A673 (cell line): Measurements from ENCODE around the gene PIMREG. TPM values are rescaled to one million over a fixed set of nuclear protein-coding genes. Genes with fewer than 3 reads are reported as not detected.

Experiments
- BruUV-seq: library from RNA; stranded (reverse); fragments of 400-500 nt; replicated peaks from 2 replicates; lab custom pipeline; 2021; lab: Mats Ljungman, UMichigan
- CTCF ChIA-PET: fragments of 300-600 bp; sonication (Branson Sonifier 250); formaldehyde crosslinking; loops from one replicate; lab custom pipeline; 2022; ENCODE audit warnings: antibody characterized with exemption; lab: Charles Lee
- POLR2A ChIA-PET: fragments of 300-600 bp; sonication (Branson Sonifier 250); formaldehyde crosslinking; loops from one replicate; lab custom pipeline; 2022; ENCODE audit warnings: antibody characterized with exemption; ENCODE audit not compliant: low non-redundant PET; lab: Charles Lee
- DNase-seq: peaks from one replicate; pipeline ENCODE4 v3.0.0-alpha.2; 2015; ENCODE audit warnings: low spot score
- H3K27ac ChIP-seq: fragments of 200-600 bp; sonication (generic); 2 replicates; pipeline ENCODE4 v1.5.1; 2016; ENCODE audit warnings: mixed run types, low read depth, mild to moderate bottlenecking, mixed read lengths, antibody characterized with exemption, low read length; ENCODE audit not compliant: poor library complexity, severe bottlenecking
- H3K27me3 ChIP-seq: fragments of 200-600 bp; sonication (generic); replicated peaks from 2 replicates; pipeline ENCODE4 v1.6.1; 2017; ENCODE audit warnings: mixed run types, low read depth, mild to moderate bottlenecking, mixed read lengths, antibody characterized with exemption, low read length; ENCODE audit not compliant: insufficient read depth, poor library complexity
- H3K36me3 ChIP-seq: fragments of 200-600 bp; sonication (generic); 2 replicates; pipeline ENCODE4 v1.6.1; 2016; ENCODE audit warnings: mixed run types, mild to moderate bottlenecking, mixed read lengths, antibody characterized with exemption, low read length; ENCODE audit not compliant: insufficient read depth, poor library complexity, severe bottlenecking
- H3K4me1 ChIP-seq: fragments of 200-600 bp; sonication (generic); 2 replicates; pipeline ENCODE4 v1.6.1; 2017; ENCODE audit warnings: mixed run types, mild to moderate bottlenecking, mixed read lengths, antibody characterized with exemption, low read length; ENCODE audit not compliant: insufficient read depth, poor library complexity, severe bottlenecking
- H3K4me3 ChIP-seq: fragments of 200-600 bp; sonication (generic); 2 replicates; pipeline ENCODE4 v1.5.1; 2016; ENCODE audit warnings: low read depth, mixed run types, mild to moderate bottlenecking, mixed read lengths, low read length; ENCODE audit not compliant: poor library complexity, severe bottlenecking
- H3K9me3 ChIP-seq: fragments of 200-600 bp; sonication (generic); 2 replicates; pipeline ENCODE4 v1.6.1; 2016; ENCODE audit warnings: mixed run types, low read depth, mild to moderate bottlenecking, mixed read lengths, antibody characterized with exemption, low read length; ENCODE audit not compliant: poor library complexity, severe bottlenecking
- EZH2 ChIP-seq: fragments of 200-600 bp; sonication (generic); IDR thresholded peaks from 2 replicates; pipeline ENCODE4 v1.6.1; 2017; ENCODE audit warnings: borderline replicate concordance, low read depth, mild to moderate bottlenecking, mixed read lengths, antibody characterized with exemption, low read length; ENCODE audit not compliant: poor library complexity, severe bottlenecking
- intact Hi-C: fragments of 100-400 bp; cut with micrococcal nuclease; formaldehyde crosslinking; loops from one replicate; pipeline ENCODE4 v1.10.0; 2022; ENCODE audit not compliant: unreplicated experiment
- total RNA-seq: library from RNA; stranded (reverse); gene quantifications from 2 replicates; pipeline ENCODE4 v1.2.3, GENCODE V29; 2021
- TF ChIP-seq, protein P1 (sequence below): fragments of 300-800, 200-600 bp; sonication (generic); conservative IDR thresholded peaks from 2 replicates; pipeline ENCODE4 v1.5.1; 2017; ENCODE audit warnings: low read depth, mild to moderate bottlenecking, antibody characterized with exemption, low read length, moderate library complexity, mixed read lengths

PIMREG gene
- total RNA-seq, 1 experiment from 2014 or later = 90.5 TPM

DNA sequence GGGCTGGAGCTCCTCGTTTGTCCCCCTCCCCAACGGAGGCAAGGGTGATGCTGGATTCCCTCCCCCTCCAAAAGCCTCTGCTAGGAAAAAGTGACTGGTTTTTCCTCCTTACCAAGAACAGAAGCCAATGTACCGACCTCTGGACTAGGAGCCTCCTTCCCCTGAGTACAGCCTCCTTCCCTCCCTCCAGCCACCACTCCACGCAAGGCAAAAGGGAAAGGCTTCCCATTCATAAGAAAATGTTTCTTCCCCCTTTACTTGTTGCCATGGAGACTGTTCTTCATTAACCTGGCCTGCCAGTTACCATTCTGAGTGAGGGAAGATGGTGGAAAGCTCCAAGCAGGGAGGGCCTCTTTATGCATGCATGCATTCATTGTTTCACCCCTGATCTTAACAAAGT lies 4.3 kb upstream of the PIMREG start:
- no peak for DNase-seq
- Histone ChIP-seq H3K27ac (no peak overlapping the region), H3K36me3 (no peaks in the 10 kb centered on the region), H3K4me1 (peaks cover 3% of the 10 kb centered on the region), H3K4me3 (no peak overlapping the region), H3K27me3 (peaks cover 4% of the 10 kb centered on the region), H3K9me3 (no peaks in the 10 kb centered on the region)
- BruUV-seq = no TSS peak
- POLR2A ChIA-PET = no interaction called here
- CTCF ChIA-PET = no interaction called here
- intact Hi-C loops = loop anchor here (5.0 kb wide), 1 partner anchor 853 kb away; no protein-coding TSS in a partner anchor
- TF ChIP-seq, protein P1, sequence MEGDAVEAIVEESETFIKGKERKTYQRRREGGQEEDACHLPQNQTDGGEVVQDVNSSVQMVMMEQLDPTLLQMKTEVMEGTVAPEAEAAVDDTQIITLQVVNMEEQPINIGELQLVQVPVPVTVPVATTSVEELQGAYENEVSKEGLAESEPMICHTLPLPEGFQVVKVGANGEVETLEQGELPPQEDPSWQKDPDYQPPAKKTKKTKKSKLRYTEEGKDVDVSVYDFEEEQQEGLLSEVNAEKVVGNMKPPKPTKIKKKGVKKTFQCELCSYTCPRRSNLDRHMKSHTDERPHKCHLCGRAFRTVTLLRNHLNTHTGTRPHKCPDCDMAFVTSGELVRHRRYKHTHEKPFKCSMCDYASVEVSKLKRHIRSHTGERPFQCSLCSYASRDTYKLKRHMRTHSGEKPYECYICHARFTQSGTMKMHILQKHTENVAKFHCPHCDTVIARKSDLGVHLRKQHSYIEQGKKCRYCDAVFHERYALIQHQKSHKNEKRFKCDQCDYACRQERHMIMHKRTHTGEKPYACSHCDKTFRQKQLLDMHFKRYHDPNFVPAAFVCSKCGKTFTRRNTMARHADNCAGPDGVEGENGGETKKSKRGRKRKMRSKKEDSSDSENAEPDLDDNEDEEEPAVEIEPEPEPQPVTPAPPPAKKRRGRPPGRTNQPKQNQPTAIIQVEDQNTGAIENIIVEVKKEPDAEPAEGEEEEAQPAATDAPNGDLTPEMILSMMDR = no peak
- TF ChIP-seq EZH2 = no peak

DNA sequence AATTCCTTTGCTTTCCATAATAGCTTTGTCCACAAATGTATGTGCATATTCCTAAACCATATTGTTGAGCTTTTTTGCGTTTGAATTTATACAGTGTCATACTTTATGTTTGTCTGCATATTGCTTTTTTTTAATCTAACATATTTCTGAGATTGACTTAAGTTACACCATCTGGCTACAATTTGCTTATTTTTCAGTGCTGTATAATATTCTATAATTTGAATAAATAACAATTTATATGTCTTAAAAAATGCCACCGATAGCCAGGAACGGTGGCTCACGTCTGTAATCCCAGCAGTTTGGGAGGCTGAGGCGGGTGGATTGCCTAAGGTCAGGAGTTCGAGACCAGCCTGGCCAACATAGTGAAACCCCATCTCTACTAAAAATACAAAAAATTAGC lies 1.5 kb upstream of the PIMREG start:
- H3K36me3 ChIP-seq = peaks cover 23% of the 10 kb centered on the region
- no peak overlapping the region for H3K27ac ChIP-seq
- POLR2A ChIA-PET = no interaction called here
- DNase-seq = no peak
- intact Hi-C loops = no loop called here
- TF ChIP-seq EZH2 = no peak
- TF ChIP-seq, protein P1 = no peak
- H3K4me3 ChIP-seq = no peak overlapping the region
- no TSS peak for BruUV-seq
- H3K4me1 ChIP-seq = peaks cover 12% of the 10 kb centered on the region
- H3K9me3 ChIP-seq = no peaks in the 10 kb centered on the region
- CTCF ChIA-PET = no interaction called here
- no peaks in the 10 kb centered on the region for H3K27me3 ChIP-seq

DNA sequence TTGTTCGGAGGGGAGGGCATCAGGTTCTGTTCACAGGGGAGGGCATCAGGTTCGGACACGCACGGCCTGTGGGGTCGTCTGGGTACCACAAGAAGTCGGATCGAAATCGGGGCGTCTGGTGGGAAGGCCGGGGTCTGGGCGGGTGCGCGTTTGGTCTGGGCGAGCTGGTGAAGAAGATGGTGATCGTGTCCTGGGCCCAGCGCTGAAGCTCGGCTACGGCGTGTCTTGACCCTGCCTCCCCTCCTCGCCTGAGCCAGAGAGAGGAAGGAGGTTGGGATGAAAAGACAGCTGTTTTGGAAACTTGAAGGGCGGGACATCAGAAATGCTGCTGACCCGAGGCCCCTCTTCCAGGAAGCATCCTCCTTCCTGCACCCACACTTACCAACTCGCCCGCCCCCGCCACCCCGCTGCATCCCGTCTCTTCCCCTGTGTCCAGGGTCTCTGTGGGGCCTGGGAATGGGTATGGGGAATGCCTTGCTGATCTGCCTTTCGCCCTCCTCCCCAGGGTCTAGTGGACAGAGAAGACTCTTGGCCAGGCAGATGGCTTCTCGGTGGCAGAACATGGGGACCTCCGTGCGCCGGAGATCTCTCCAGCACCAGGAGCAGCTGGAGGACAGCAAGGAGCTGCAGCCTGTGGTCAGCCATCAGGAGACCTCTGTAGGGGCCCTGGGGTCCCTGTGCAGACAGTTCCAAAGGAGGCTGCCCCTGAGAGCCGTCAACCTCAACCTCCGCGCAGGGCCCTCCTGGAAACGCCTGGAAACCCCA lies 498 bp downstream of the PIMREG start:
- peaks cover 12% of the 10 kb centered on the region for H3K4me1 ChIP-seq
- POLR2A ChIA-PET = interaction anchor here (0.7 kb wide), 1 partner anchor 1032 kb away, joined by 3 read pairs; no protein-coding TSS in a partner anchor
- no peaks in the 10 kb centered on the region for H3K9me3 ChIP-seq
- H3K27ac ChIP-seq = peak overlapping the region; percentile 93
- TSS peak; percentile 57 for BruUV-seq
- intact Hi-C loops = no loop called here
- no peak for TF ChIP-seq EZH2
- TF ChIP-seq, protein P1 = no peak
- H3K36me3 ChIP-seq = peaks cover 40% of the 10 kb centered on the region
- peak overlapping the region; percentile 77 for H3K4me3 ChIP-seq
- CTCF ChIA-PET = no interaction called here
- DNase-seq = no peak
- H3K27me3 ChIP-seq = no peaks in the 10 kb centered on the region
